Large intestine (tissue), 3 donors: Measurements from ENCODE around the gene MMAA. TPM values are rescaled to one million over a fixed set of nuclear protein-coding genes. Genes with fewer than 3 reads are reported as not detected.
"Not testable (repeated sequence)": the region's sequence is repeated elsewhere in the genome, so short reads cannot be mapped to it uniquely, and the experiment has no call there.

Experiments used
- DNase-seq, 2 donors: peaks; one replicate each; pipeline versions ENCODE4 v3.0.0 to v3.0.0-alpha.2; 2013
- H3K27ac ChIP-seq: one replicate; pipeline ENCODE4 v1.5.1; 2013; ENCODE audit warnings: low read length
- H3K27me3 ChIP-seq: 2 replicates; pipeline ENCODE4 v1.6.1; 2013; ENCODE audit warnings: low read length; ENCODE audit not compliant: control insufficient read depth, insufficient read depth
- H3K36me3 ChIP-seq: 2 replicates; pipeline ENCODE4 v1.6.1; 2013; ENCODE audit warnings: low read length; ENCODE audit not compliant: control insufficient read depth, insufficient read depth
- H3K4me1 ChIP-seq: one replicate; pipeline ENCODE4 v1.6.1; 2013; ENCODE audit warnings: low read length; ENCODE audit not compliant: control insufficient read depth, insufficient read depth
- H3K4me3 ChIP-seq: one replicate; pipeline ENCODE4 v1.5.1; 2013; ENCODE audit warnings: low read length
- H3K9me3 ChIP-seq: one replicate; pipeline ENCODE4 v1.6.1; 2013; ENCODE audit warnings: mild to moderate bottlenecking, low read depth, low read length, moderate library complexity; ENCODE audit not compliant: control insufficient read depth
- WGBS: methylation state at CpG from one replicate; pipeline ENCODE4 v1.1.5; 2013; ENCODE audit warnings: low lambda C conversion rate; ENCODE audit not compliant: insufficient coverage; 5-methylcytosine and 5-hydroxymethylcytosine counted together
- polyA plus RNA-seq: library from polyadenylated mRNA; unstranded; fragments of 120-200 nt; gene quantifications from one replicate; pipeline ENCODE4 v1.2.1, GENCODE V29; 2013

The MMAA gene
- polyA plus RNA-seq, 1 donor = 13.7 TPM

DNA sequence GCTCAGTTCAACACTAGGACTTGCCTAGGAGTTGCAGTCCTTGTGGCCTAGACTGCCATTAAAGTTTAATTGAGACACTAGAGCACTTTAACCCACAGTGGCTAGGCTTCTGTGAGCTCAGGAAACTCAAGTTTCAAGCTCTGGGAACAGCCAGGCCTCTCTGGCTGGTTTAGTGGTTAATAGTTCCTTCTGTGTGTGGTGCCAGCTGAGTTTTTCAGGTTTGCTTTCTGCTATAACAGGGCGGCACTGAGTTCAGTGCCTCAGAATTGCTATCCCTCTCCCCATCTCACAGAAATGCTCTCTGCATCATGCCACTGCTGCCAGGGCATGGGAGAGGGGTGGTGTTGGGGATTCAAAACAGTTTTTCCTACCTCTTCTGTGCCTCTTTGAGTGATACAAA is 15.9 kb downstream of the MMAA start:
- Histone ChIP-seq H3K4me1 (no peaks in the 10 kb centered on the region), H3K27ac (no peak overlapping the region), H3K27me3 (no peaks in the 10 kb centered on the region), H3K9me3 (no peaks in the 10 kb centered on the region), H3K4me3 (no peak overlapping the region), H3K36me3 (peaks cover 12% of the 10 kb centered on the region)
- DNase-seq = no peak
- WGBS = no CpG with 5 or more reads among the region's 1 CpG

DNA sequence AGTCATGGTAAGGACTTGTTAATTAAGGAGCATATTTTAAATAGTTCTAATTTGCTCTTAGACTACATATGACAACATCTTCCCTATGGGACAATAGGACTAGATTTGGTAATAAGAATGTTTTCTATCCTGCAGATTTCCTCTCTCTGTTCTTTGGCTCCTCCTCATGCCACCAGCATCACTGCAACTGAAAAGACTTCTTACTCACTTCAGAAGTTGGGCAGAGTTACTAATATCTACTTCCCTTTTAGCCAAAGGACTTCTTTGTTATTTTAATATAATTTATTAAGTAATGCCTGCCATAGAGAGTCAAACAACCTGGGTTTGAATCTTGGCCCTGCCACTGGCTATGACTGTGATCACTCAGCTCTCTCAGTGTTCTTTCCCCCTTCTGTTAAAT is 16.4 kb downstream of the MMAA start:
- DNase-seq = no peak
- Histone ChIP-seq H3K4me1 (no peaks in the 10 kb centered on the region), H3K36me3 (peaks cover 16% of the 10 kb centered on the region), H3K27ac (no peak overlapping the region), H3K27me3 (no peaks in the 10 kb centered on the region), H3K9me3 (no peaks in the 10 kb centered on the region), H3K4me3 (no peak overlapping the region)

DNA sequence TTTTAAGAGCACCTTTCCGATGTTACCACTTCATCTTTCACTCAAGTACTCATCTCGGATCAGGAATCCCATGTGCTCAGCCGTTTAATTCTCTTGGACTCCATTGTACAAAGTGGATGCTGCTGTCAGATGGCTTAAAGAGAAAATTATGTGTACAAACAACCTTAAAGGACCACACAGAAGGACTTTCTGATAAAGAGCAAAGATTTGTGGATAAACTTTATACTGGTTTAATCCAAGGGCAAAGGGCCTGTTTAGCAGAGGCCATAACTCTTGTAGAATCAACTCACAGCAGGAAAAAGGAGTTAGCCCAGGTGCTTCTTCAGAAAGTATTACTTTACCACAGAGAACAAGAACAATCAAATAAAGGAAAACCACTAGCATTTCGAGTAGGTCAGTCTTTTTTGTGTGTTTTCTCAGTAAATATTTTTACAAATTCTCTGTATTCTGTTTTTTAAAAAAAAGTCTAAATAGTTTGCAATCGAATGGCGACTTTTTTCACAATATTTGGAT is 20.1 kb downstream of the MMAA start:
- 77% methylated on average over 3 of the region's 6 CpGs for WGBS
- Histone ChIP-seq H3K4me3 (no peak overlapping the region), H3K27ac (no peak overlapping the region), H3K4me1 (no peaks in the 10 kb centered on the region), H3K27me3 (no peaks in the 10 kb centered on the region), H3K9me3 (no peaks in the 10 kb centered on the region), H3K36me3 (peaks cover 16% of the 10 kb centered on the region)
- DNase-seq = no peak

DNA sequence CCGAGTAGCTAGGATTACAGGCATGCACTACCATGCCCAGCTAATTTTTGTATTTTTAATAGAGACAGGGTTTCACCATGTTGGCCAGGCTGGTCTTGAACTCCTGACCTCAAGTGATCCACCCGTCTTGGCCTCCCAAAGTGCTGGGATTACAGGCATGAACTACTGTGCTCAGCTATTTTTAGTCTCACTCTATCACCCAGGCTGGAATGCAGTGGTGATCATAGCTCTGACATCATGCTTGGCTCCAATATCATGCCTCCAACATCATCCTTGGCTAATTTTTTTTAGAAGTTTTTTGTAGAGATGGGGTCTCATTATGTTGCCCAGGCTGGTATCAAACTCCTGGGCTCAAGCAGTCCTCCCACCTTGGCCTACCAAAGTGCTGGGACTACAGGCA is 21.1 kb downstream of the MMAA start:
- DNase-seq, H3K9me3 ChIP-seq: not testable (repeated sequence)
- no CpG with 5 or more reads among the region's 2 CpGs for WGBS

DNA sequence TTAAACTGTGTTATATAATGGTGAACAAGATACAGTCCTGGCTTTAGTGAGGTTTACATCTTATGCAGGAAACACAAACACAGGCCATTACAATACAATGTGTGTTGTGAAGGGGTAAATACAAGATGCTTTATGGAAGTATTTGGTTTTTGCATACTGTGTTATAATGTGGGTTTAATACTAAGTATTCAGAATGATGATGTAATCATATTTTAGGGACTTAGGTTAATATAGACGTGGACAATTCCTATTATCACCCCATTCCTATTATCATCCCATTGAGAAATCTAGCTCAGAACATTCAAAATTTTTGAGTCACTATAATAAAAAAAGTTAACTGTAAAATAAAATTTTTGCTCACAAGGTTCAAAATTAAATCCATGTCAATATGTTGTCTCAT is 24.1 kb downstream of the MMAA start:
- no peaks in the 10 kb centered on the region for H3K9me3 ChIP-seq
- WGBS = 100% methylated on average over 1 of the region's 1 CpG
- H3K4me3 ChIP-seq = no peak overlapping the region
- DNase-seq = no peak
- no peaks in the 10 kb centered on the region for H3K4me1 ChIP-seq
- peaks cover 31% of the 10 kb centered on the region for H3K36me3 ChIP-seq
- H3K27ac ChIP-seq = no peak overlapping the region
- no peaks in the 10 kb centered on the region for H3K27me3 ChIP-seq

More for the DNA sequence above, 21.1 kb downstream of the MMAA start:
- H3K4me3 ChIP-seq, H3K27ac ChIP-seq, H3K4me1 ChIP-seq, H3K27me3 ChIP-seq: not testable (repeated sequence)
- H3K36me3 ChIP-seq = peaks cover 16% of the 10 kb centered on the region

DNA sequence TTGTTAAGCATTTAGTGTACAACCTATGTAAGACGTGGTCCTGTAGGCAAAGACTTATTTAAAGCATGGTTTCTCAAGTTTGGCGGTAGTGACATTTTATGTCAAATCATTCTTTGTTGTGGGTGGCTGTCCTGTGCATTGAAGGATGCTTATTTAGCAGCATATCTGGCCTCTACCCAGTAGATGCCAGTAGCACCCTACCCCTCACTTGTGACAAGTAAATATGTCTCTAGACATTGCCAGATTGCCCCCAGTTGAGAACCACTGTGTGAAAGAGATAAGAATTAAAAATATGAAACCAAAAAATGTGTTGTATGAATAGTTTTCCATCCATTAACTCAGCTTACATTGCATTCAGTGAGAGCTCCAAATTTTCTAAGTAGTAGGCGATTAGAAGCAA is 25.5 kb downstream of the MMAA start:
- Histone ChIP-seq H3K9me3 (no peaks in the 10 kb centered on the region), H3K36me3 (peaks cover 40% of the 10 kb centered on the region), H3K27ac (no peak overlapping the region), H3K4me1 (no peaks in the 10 kb centered on the region), H3K4me3 (no peak overlapping the region), H3K27me3 (no peaks in the 10 kb centered on the region)
- no peak for DNase-seq
- WGBS = no CpG with 5 or more reads among the region's 3 CpGs

DNA sequence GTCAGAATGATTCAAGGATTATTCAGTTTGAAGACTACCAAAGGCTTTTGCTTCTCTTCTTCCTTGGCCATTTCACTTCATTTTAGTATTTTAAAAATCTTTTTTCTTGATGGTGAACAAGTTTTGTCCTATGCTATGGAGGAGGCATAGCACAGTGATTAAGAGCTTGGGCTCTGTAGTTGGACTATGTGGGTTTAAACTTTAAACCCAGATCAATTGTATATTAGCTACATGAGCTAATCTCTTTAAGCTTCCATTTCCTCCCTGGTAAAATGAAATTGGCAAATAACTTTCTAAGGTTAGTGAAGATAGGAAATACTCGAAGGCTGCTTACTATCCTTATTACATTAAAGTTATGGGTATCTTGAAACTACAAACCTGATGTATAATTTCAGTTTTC is 37.0 kb downstream of the MMAA start:
- no peaks in the 10 kb centered on the region for H3K4me1 ChIP-seq
- DNase-seq = no peak

DNA sequence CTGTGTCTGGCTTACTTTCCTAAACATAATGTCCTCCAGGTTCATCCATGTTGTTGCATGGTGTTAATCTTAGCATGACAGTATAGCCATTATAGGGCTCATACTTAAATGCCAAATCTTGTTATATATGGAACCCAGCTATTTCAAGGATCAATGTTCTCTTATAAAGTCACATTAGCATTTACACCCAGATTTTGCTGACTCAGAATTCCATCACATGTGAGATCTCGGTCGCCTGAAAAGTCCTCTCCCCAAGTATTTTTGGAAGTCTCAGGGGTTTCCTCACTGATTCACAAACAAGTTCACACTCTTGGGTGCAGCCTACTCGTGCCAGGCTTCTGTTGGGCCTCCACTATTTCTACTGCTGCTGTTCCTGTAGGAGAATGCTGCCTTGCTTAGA is 40.9 kb downstream of the MMAA start:
- H3K27ac ChIP-seq = no peak overlapping the region
- H3K9me3 ChIP-seq = no peaks in the 10 kb centered on the region
- no peak overlapping the region for H3K4me3 ChIP-seq
- DNase-seq = no peak
- peaks cover 15% of the 10 kb centered on the region for H3K36me3 ChIP-seq
- H3K27me3 ChIP-seq = no peaks in the 10 kb centered on the region
- no CpG with 5 or more reads among the region's 3 CpGs for WGBS
- H3K4me1 ChIP-seq = no peaks in the 10 kb centered on the region

More for the DNA sequence above, 37.0 kb downstream of the MMAA start:
- Histone ChIP-seq H3K27ac (no peak overlapping the region), H3K4me3 (no peak overlapping the region), H3K9me3 (peaks cover 3% of the 10 kb centered on the region), H3K36me3 (peaks cover 33% of the 10 kb centered on the region), H3K27me3 (no peaks in the 10 kb centered on the region)
- WGBS = no CpG with 5 or more reads among the region's 1 CpG

DNA sequence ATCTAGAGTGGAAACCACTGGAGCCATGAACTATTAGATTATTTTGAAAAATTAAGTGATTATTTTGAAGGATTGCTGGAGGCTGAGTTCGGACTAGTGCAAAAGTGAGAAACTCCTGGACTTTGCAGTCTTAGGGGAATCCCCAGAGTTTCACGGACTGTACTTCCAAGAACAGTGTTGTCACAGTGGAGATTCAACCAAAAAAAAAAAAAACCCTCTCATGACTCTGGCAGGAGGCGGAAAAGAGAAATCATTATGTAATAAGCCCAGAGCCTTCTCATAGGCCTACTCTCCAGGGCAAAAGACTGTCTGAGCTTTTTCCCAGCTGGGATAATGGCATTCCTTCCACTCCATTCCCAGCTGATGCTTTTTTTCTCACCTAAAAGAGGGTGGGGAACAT is 44.0 kb downstream of the MMAA start:
- Histone ChIP-seq H3K4me3 (no peak overlapping the region), H3K4me1 (no peaks in the 10 kb centered on the region), H3K27ac (no peak overlapping the region), H3K27me3 (no peaks in the 10 kb centered on the region), H3K36me3 (peaks cover 5% of the 10 kb centered on the region), H3K9me3 (no peaks in the 10 kb centered on the region)
- peak in 1 of 2 donors; percentile 26 for DNase-seq
- WGBS = no CpG with 5 or more reads among the region's 3 CpGs

DNA sequence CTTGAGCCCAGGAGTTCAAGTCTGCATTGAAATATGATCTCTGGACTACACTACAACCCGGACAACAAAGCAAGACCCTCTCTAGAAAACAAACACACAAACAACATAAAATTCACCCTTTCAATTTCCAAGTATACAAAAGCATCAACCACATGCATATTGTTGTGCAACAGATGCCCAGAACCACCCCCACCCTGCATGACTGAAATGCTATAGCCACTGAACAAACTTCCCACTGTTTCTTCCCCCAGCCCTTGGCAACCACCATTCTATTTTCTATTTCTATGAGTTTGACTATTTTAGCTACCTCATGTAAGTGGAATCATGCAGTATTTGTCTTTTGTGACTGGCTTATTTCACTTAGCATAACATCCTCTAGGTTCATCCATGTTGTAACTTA is 46.6 kb downstream of the MMAA start:
- no peaks in the 10 kb centered on the region for H3K9me3 ChIP-seq
- H3K36me3 ChIP-seq = peaks cover 2% of the 10 kb centered on the region
- DNase-seq = no peak
- no peak overlapping the region for H3K4me3 ChIP-seq
- H3K27me3 ChIP-seq = no peaks in the 10 kb centered on the region
- no CpG with 5 or more reads among the region's 1 CpG for WGBS
- H3K27ac ChIP-seq = no peak overlapping the region
- no peaks in the 10 kb centered on the region for H3K4me1 ChIP-seq

DNA sequence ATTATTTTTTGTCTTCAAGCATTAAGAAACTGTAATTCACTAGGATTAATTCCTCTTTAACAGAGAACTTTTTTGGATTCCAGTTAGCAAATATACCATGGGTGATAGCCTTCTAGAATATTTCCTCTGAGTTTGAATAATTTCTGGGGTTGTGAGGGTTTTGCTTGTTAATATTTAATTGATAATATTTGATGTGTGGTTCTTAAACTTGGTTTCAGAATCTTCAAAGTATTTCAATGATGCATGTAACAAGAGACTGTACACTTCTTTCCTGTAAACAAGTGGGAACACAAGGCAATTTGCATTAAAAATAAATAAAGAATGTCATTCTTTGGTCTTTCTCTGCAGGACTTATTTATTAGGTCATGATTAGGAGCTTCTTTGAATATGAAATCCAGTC is 51.2 kb downstream of the MMAA start:
- no peaks in the 10 kb centered on the region for H3K9me3 ChIP-seq
- DNase-seq = no peak
- H3K27me3 ChIP-seq = no peaks in the 10 kb centered on the region
- H3K27ac ChIP-seq = no peak overlapping the region
- H3K4me1 ChIP-seq = no peaks in the 10 kb centered on the region
- H3K36me3 ChIP-seq = no peaks in the 10 kb centered on the region
- H3K4me3 ChIP-seq = no peak overlapping the region
